CD14-positive monocyte (primary cell): ENCODE data around the gene CIRBP. TPM values are rescaled to one million over a fixed set of nuclear protein-coding genes. Genes with fewer than 3 reads are reported as not detected.

ENCODE experiments used
- DNase-seq, 3 donors: peaks; one replicate each; pipeline ENCODE4 v3.0.0-alpha.2; 2011 to 2022
- H2AFZ ChIP-seq: 2 replicates; pipeline ENCODE4 v1.6.0; 2012; ENCODE audit warnings: mild to moderate bottlenecking, low read depth, low read length, inconsistent platforms; ENCODE audit not compliant: insufficient read depth, poor library complexity, severe bottlenecking
- H3K27ac ChIP-seq, 2 donors: 1 replicate in 1 of 2; 2 replicates in 1 of 2; pipeline ENCODE4 v1.5.1; 2012 to 2013; ENCODE audit warnings: low read length in 2 of 2, control low read depth in 1 of 2, inconsistent platforms in 1 of 2, low read depth in 1 of 2, mild to moderate bottlenecking in 1 of 2
- H3K27me3 ChIP-seq, 2 donors: one replicate each; pipeline versions ENCODE4 v1.6.0 to v1.6.1; 2011 to 2013; ENCODE audit warnings: low read length in 2 of 2; ENCODE audit not compliant: control insufficient read depth in 2 of 2, insufficient read depth in 2 of 2
- H3K36me3 ChIP-seq, 2 donors: replicated peaks in 1 of 2; 1 replicate in 1 of 2; 2 replicates in 1 of 2; pipeline versions ENCODE4 v1.5.1 to v1.6.1; 2012 to 2013; ENCODE audit warnings: low read length in 2 of 2, control low read depth in 1 of 2, inconsistent platforms in 1 of 2, mild to moderate bottlenecking in 1 of 2; ENCODE audit not compliant: insufficient read depth in 2 of 2, control insufficient read depth in 1 of 2
- H3K4me1 ChIP-seq, 2 donors: 1 replicate in 1 of 2; 2 replicates in 1 of 2; pipeline versions ENCODE4 v1.5.1 to v1.6.1; 2012 to 2013; ENCODE audit warnings: low read length in 2 of 2, control low read depth in 1 of 2, inconsistent platforms in 1 of 2, mild to moderate bottlenecking in 1 of 2, moderate library complexity in 1 of 2; ENCODE audit not compliant: insufficient read depth in 2 of 2, control insufficient read depth in 1 of 2
- H3K4me2 ChIP-seq: replicated peaks from 2 replicates; pipeline ENCODE3; 2012; ENCODE audit warnings: low read length, moderate library complexity, mild to moderate bottlenecking; ENCODE audit not compliant: poor library complexity, severe bottlenecking; ENCODE audit errors: extremely low read depth
- H3K4me3 ChIP-seq, 3 experiments: fragments of 200-600 bp in 1 of 3; sonication (generic) in 1 of 3; replicated peaks in 1 of 3; 1 replicate in 2 of 3; 2 replicates in 1 of 3; pipeline ENCODE4 v1.5.1; 2011 to 2013; ENCODE audit warnings: low read length in 3 of 3, mild to moderate bottlenecking in 3 of 3, control low read depth in 2 of 3, low read depth in 2 of 3, inconsistent platforms in 1 of 3, moderate library complexity in 1 of 3
- H3K79me2 ChIP-seq: 2 replicates; pipeline ENCODE4 v1.6.0; 2012; ENCODE audit warnings: mild to moderate bottlenecking, control low read depth, inconsistent platforms, low read length, moderate library complexity; ENCODE audit not compliant: insufficient read depth
- H3K9ac ChIP-seq: 2 replicates; pipeline ENCODE4 v1.6.0; 2017; ENCODE audit warnings: low read length, mild to moderate bottlenecking; ENCODE audit not compliant: insufficient read depth, poor library complexity, severe bottlenecking
- H3K9me3 ChIP-seq, 2 donors: replicated peaks in 1 of 2; 1 replicate in 1 of 2; 2 replicates in 1 of 2; pipeline versions ENCODE4 v1.5.1 to v1.6.1; 2012 to 2013; ENCODE audit warnings: low read length in 2 of 2, control low read depth in 1 of 2; ENCODE audit not compliant: control insufficient read depth in 1 of 2, insufficient read depth in 1 of 2
- H4K20me1 ChIP-seq: 2 replicates; pipeline ENCODE4 v1.6.0; 2012; ENCODE audit warnings: mild to moderate bottlenecking, low read length, control low read depth, moderate library complexity; ENCODE audit not compliant: insufficient read depth
- H3K27ac Mint-ChIP-seq, 7 donors: one replicate each; pipeline ENCODE4 v1.8.0; 2020; ENCODE audit warnings: mild to moderate bottlenecking in 7 of 7, mixed read lengths in 7 of 7, moderate library complexity in 6 of 7, inconsistent platforms in 2 of 7
- H3K27me3 Mint-ChIP-seq, 3 donors: one replicate each; pipeline ENCODE4 v1.8.0; 2021 to 2022; ENCODE audit warnings: low read depth in 3 of 3, mild to moderate bottlenecking in 3 of 3, mixed read lengths in 3 of 3, moderate library complexity in 3 of 3, inconsistent platforms in 1 of 3
- H3K36me3 Mint-ChIP-seq, 2 donors: one replicate each; pipeline ENCODE4 v1.8.0; 2020; ENCODE audit warnings: mixed read lengths in 2 of 2, inconsistent platforms in 1 of 2, mild to moderate bottlenecking in 1 of 2
- H3K4me1 Mint-ChIP-seq: one replicate; pipeline ENCODE4 v1.8.0; 2020; ENCODE audit warnings: mild to moderate bottlenecking, mixed read lengths
- H3K4me3 Mint-ChIP-seq, 2 donors: one replicate each; pipeline ENCODE4 v1.8.0; 2020; ENCODE audit warnings: mild to moderate bottlenecking in 2 of 2, mixed read lengths in 2 of 2, moderate library complexity in 1 of 2
- H3K9me3 Mint-ChIP-seq, 7 donors: one replicate each; pipeline ENCODE4 v1.8.0; 2020 to 2022; ENCODE audit warnings: mixed read lengths in 7 of 7, mild to moderate bottlenecking in 6 of 7, moderate library complexity in 6 of 7, inconsistent platforms in 2 of 7
- CTCF ChIP-seq: fragments of 200-600 bp; IDR thresholded peaks from one replicate; pipeline ENCODE4 v1.8.0; 2022; ENCODE audit warnings: antibody characterized with exemption, mild to moderate bottlenecking
- WGBS: methylation state at CpG from one replicate; pipeline ENCODE4 v1.1.5; 2013; ENCODE audit warnings: missing lambda C conversion rate; ENCODE audit not compliant: insufficient coverage; 5-methylcytosine and 5-hydroxymethylcytosine counted together
- intact Hi-C, 2 donors: fragments of 100-400 bp; cut with micrococcal nuclease; formaldehyde crosslinking; loops; one replicate each; pipeline versions ENCODE4 v1.15.0 to v1.15.1; 2023
- polyA plus RNA-seq, 3 donors: library from polyadenylated mRNA; depleted of rRNA in 1 of 3; unstranded in 2 of 3; stranded (reverse) in 1 of 3; fragments of 300-500 nt in 2 of 3; fragments of >200 nt in 1 of 3; fragmentation: Illumina TruSeq in 2 of 3; gene quantifications; 1 replicate in 2 of 3; 2 replicates in 1 of 3; pipeline ENCODE4 v1.2.3, GENCODE V29; 2012 to 2021

CIRBP gene
- polyA plus RNA-seq, 3 donors, result 39.6 to 600 (median 51.1) TPM

DNA sequence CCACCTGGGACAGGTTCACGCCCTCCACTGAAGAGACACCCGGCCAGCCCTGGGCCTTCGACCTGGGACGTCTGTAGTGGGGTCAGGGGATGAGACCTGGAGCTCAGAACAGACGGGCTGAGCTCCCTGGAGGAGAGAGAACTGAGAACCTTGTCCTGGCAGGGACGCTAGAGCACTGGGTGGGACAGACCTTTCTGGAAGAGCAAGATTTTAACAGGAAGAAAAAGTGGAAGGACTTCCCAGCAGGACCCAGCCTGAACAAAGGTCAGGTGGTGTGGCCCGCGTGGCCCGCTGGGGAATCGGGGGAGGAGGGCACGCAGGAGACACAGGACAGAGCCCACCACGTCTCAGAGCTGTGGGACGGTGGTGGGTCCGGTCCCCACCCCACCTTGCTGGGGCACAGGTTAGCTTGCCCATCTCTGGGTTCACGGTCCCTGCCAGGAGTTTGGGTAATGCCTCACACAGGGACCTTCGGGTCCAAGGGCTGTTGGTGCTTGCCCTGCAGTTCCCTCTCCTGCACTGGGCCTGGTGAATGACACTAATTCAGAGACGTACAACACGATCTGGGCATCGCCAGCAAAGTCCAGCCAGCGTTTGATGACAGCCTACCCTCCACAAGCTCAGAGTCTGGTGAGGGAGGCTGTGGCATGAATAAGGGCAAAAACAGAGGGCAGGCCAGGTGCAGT is 15.3 kb downstream of the CIRBP start:
- DNase-seq, result no peak
- H3K4me3 ChIP-seq, result no peak overlapping the region
- Mint-ChIP-seq H3K27ac (no peak overlapping the region), H3K4me3 (peak overlapping the region in 1 of 2 donors; percentile 83), H3K9me3 (peaks cover 0 to 15% (median 5%) of the 10 kb centered on the region in 7 donors), H3K27me3 (peaks cover 37 to 61% (median 43%) of the 10 kb centered on the region in 3 donors), H3K36me3 (peaks cover 11 to 16% of the 10 kb centered on the region in 2 donors), H3K4me1 (peaks cover 9% of the 10 kb centered on the region)
- no peak overlapping the region for H3K4me2 ChIP-seq
- H3K79me2 ChIP-seq, result no peaks in the 10 kb centered on the region
- peaks cover under 1 to 4% of the 10 kb centered on the region in 2 donors for H3K36me3 ChIP-seq
- no peak overlapping the region for H3K27ac ChIP-seq
- peaks cover 14 to 54% of the 10 kb centered on the region in 2 donors for H3K27me3 ChIP-seq
- H4K20me1 ChIP-seq, result peaks cover 10% of the 10 kb centered on the region
- intact Hi-C loops, result no loop called here
- 80% methylated on average over 16 of the region's 20 CpGs for WGBS
- H3K4me1 ChIP-seq, result no peaks in the 10 kb centered on the region
- H3K9me3 ChIP-seq, result peaks cover 0 to 10% of the 10 kb centered on the region in 2 donors
- TF ChIP-seq CTCF, result no peak
- H2AFZ ChIP-seq, result no peak overlapping the region
- no peak overlapping the region for H3K9ac ChIP-seq

DNA sequence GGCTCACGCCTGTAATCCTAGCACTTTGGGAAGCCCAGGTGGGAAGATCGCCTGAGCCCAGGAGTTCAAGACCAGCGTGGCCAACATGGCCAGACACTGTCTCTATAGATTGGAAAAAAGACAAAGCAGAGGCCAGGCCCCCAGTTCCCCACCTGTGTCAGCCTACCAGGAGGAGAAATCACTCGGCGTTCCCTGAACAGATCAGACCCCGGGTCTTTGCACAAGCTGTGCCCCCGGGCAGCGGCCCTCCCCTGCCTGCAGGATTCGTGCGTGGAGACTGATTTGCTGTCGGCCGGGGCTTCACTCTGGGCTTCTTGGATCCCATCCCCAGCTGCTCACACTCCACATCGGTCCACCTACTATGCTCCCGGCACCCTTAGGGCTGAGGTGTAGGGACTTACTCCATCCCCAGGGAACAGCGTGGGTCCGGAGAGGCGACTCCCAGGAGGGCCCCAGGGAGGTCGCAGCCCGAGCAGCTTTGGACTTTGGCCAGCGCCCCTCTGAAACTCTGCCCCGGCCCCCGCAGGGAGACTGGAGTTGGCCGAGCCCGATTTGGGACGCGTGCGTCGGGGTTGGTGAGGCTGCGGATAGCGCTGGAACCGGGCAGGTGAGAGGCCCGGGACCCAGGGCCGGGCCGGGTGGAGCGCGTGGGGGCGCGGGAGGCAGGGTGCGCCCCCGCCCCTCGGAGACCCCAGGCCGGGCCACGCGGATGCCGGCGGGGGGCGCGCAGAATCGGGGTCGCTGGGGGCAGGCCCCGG is 16.0 kb downstream of the CIRBP start:
- intact Hi-C loops, result no loop called here
- no peak overlapping the region for H3K4me2 ChIP-seq
- peak overlapping the region in 1 of 2 donors; percentile 62 for H3K4me3 Mint-ChIP-seq
- H3K4me1 Mint-ChIP-seq, result peaks cover 3% of the 10 kb centered on the region
- H2AFZ ChIP-seq, result no peak overlapping the region
- peaks cover 0 to 14% (median 5%) of the 10 kb centered on the region in 7 donors for H3K9me3 Mint-ChIP-seq
- H3K27ac ChIP-seq, result no peak overlapping the region
- H3K36me3 ChIP-seq, result no peaks in the 10 kb centered on the region
- DNase-seq, result no peak
- H3K27ac Mint-ChIP-seq, result no peak overlapping the region
- peaks cover 3% of the 10 kb centered on the region for H4K20me1 ChIP-seq
- H3K36me3 Mint-ChIP-seq, result peaks cover 4 to 10% of the 10 kb centered on the region in 2 donors
- H3K4me3 ChIP-seq, result no peak overlapping the region
- H3K27me3 Mint-ChIP-seq, result peaks cover 37 to 65% (median 45%) of the 10 kb centered on the region in 3 donors
- H3K4me1 ChIP-seq, result no peaks in the 10 kb centered on the region
- TF ChIP-seq CTCF, result no peak
- 19% methylated on average over 47 of the region's 51 CpGs for WGBS
- peaks cover 14 to 54% of the 10 kb centered on the region in 2 donors for H3K27me3 ChIP-seq
- no peak overlapping the region for H3K9ac ChIP-seq
- H3K9me3 ChIP-seq, result peaks cover 0 to 10% of the 10 kb centered on the region in 2 donors
- H3K79me2 ChIP-seq, result no peaks in the 10 kb centered on the region
